ENCODE data around the gene NID1. TPM values are rescaled to one million over a fixed set of nuclear protein-coding genes. Genes with fewer than 3 reads are reported as not detected.

Gene NID1
- total and polyA plus RNA-seq, 7 donors, result 12.0 to 31.8 (median 22.2) TPM

DNA sequence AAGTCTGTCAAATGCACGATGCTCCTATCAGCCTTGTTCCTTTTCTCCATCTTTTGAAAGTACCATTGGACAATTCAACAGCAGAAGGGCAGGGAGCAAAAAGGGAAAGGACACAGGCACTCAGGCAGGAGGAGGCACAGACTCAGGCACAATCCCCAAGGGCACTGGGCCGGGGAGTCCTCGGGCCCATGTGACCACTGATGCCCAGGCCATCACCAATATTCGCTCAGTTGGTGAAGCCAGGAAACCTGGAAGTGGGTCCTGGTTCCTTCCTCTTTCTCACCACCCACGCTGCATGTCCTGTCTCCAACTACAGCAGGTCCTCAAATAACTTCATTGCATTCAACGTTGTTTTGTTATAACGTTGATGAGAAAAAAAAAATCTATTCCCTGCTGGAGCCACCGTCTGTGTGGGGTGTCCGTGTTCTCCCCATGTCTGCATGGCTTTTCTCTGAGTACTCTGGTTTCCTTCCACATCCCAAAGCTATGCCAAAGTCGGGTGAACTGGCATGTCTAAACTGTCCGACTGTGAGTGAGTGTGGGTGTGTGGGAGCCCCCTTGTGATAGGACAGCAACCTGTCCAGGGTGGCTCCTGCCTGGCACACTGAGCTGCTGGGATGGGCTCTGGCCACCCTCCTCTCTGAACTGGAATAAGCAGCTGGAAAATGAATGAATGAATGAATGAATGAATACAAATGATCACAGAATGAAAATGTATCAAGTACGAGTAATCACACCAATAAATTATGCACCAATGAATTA is 12.5 kb downstream of the NID1 start:
- 29% methylated on average over 12 of the region's 12 CpGs for WGBS, 3 donors
- DNase-seq, result no peak
- intact Hi-C loops (cut with DNase I), result no loop called here
- no peak for ATAC-seq
- Histone ChIP-seq H3K4me3 (no peak overlapping the region), H3K27ac (no peak overlapping the region), H3K4me1 (no peaks in the 10 kb centered on the region), H3K9me3 (no peaks in the 10 kb centered on the region), H3K36me3 (ENCODE audit: insufficient read depth in 1 of 2, low read depth in 1 of 2) (peaks cover 0 to 5% of the 10 kb centered on the region in 2 donors), H3K27me3 (ENCODE audit: insufficient read depth in 3 of 3, low read length in 2 of 3) (peaks cover 0 to 6% (median 0%) of the 10 kb centered on the region in 3 donors)
- TF ChIP-seq CTCF (IDR thresholded peaks at IDR 0.05), result no peak

DNA sequence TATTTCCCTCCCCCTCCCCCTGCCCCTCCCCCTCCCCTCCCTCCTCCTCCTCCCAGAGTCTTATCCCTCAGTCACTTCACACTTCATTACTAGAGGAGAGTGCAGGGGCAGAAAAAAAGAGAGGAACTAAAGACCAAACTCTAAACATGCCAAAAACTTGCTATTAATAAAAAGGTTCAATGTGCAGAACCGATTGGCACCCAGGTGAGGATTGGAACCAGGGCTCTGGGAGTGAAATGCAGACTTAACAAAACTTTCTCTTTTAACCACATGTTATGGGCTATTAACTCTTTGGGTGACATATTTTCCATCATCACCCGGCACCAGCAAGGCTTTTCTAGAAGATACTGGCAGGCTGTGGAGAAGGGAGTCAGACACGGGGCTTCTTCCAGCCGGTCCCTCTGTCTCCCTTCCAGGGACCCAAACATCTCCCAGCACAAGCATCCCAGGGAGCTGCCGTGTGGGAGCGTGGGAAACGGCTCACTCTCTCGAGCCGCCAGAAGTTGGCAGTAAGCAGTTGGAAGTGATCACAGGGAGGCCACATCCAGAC is 13.6 kb downstream of the NID1 start:
- Histone ChIP-seq H3K27me3 (ENCODE audit: insufficient read depth in 3 of 3, low read length in 2 of 3) (peaks cover 0 to 5% (median 0%) of the 10 kb centered on the region in 3 donors), H3K27ac (no peak overlapping the region), H3K4me3 (no peak overlapping the region), H3K36me3 (ENCODE audit: insufficient read depth in 1 of 2, low read depth in 1 of 2) (peaks cover 0 to 8% of the 10 kb centered on the region in 2 donors), H3K4me1 (no peaks in the 10 kb centered on the region), H3K9me3 (no peaks in the 10 kb centered on the region)
- ATAC-seq (no peak), DNase-seq (no peak)
- intact Hi-C loops (cut with DNase I), result no loop called here
- WGBS, 3 donors, result 25 to 35% (median 25%) methylated on average over 9 of the region's 9 CpGs
- no peak for TF ChIP-seq CTCF (IDR thresholded peaks at IDR 0.05)

- Histone ChIP-seq H3K4me3 (no peak overlapping the region), H3K4me1 (no peaks in the 10 kb centered on the region), H3K27ac (no peak overlapping the region), H3K9me3 (no peaks in the 10 kb centered on the region), H3K36me3 (ENCODE audit: insufficient read depth in 1 of 2, low read depth in 1 of 2) (peaks cover 4 to 16% of the 10 kb centered on the region in 2 donors), H3K27me3 (ENCODE audit: insufficient read depth in 3 of 3, low read length in 2 of 3) (peaks cover 0 to 2% (median 0%) of the 10 kb centered on the region in 3 donors)
- DNase-seq (no peak), ATAC-seq (no peak)
- TF ChIP-seq CTCF (IDR thresholded peaks at IDR 0.05), result no peak
- 95 to 98% (median 97%) methylated on average over 5 of the region's 5 CpGs for WGBS, 3 donors
- intact Hi-C loops (cut with DNase I), result no loop called here
Observed at GRCh38 chr1:236045771-236046170, 19.1 kb downstream of the NID1 start.

DNA sequence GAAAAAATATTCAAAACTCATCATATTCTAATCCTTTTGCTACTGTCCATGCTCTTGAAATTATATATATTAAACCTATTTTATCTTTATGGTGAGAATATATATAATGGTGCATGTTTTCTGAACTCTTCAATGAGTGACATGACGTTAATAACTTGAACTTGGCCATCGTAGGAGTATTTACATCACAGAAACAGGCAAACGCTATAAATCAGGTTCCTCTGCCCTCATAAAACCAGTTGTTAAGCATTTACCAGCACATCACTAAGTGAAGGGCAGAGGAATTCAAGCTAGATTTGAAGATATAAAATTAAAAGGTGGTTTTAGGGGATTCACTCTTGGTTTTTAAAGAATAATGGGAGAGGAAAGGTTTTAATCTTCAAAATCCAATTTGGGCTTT is 20.5 kb downstream of the NID1 start:
- no peaks in the 10 kb centered on the region for H3K4me1 ChIP-seq
- DNase-seq (no peak), ATAC-seq (no peak)
- H3K27ac ChIP-seq, result no peak overlapping the region
- H3K27me3 ChIP-seq (ENCODE audit: insufficient read depth in 3 of 3, low read length in 2 of 3), result peaks cover 0 to 2% (median 0%) of the 10 kb centered on the region in 3 donors
- TF ChIP-seq CTCF (IDR thresholded peaks at IDR 0.05), result no peak
- H3K4me3 ChIP-seq, result no peak overlapping the region
- H3K36me3 ChIP-seq (ENCODE audit: insufficient read depth in 1 of 2, low read depth in 1 of 2), result peaks cover 4 to 16% of the 10 kb centered on the region in 2 donors
- intact Hi-C loops (cut with DNase I), result no loop called here
- no peaks in the 10 kb centered on the region for H3K9me3 ChIP-seq
- WGBS, 3 donors, result 66 to 77% (median 67%) methylated on average over 3 of the region's 3 CpGs

All from psoas muscle (tissue), 8 donors.